HG03135 (cell line): ENCODE measurements around the gene MAGI1.

Source experiments
- ATAC-seq: cut with Tn5 transposase; IDR thresholded peaks from one replicate; pipeline ENCODE4 v1.9.1; 2021; ENCODE audit warnings: mild to moderate bottlenecking, moderate library complexity; ENCODE audit not compliant: unreplicated experiment

The MAGI1 gene

DNA sequence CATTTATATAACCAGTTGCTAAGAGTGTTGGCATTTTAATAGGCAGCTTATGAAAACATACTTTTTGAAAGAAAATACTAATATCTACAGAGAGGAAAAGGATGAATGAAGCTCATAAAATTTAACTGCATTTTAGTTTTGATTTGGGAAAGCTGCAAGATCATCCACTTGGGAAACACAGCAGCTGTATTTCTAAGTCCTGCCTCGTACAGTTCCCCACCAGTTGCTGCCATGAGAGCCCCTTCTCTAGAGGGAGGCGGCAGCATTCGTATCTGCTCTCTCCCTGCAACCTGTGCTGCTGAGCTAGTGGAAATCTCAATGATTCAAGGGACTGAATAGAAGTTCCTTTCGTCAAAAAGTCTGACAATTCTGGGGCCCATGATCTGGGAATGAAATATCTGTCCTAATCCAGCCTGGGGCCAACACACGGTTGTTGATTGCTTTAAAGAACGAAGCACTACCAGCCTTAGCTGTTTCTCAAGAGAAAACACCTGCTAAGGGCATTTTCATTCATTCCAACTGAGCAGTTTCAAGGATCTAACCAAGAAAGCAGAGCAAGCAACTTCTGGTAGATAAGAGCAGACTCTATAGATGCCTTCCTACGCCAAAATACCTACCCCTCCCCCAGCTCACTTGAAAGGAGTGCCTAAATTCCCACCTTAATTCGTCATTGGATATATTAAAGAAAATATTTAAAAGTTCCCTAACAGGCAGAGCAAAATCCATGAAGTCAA is 223.7 kb downstream of the MAGI1 start:
- no peak for ATAC-seq

DNA sequence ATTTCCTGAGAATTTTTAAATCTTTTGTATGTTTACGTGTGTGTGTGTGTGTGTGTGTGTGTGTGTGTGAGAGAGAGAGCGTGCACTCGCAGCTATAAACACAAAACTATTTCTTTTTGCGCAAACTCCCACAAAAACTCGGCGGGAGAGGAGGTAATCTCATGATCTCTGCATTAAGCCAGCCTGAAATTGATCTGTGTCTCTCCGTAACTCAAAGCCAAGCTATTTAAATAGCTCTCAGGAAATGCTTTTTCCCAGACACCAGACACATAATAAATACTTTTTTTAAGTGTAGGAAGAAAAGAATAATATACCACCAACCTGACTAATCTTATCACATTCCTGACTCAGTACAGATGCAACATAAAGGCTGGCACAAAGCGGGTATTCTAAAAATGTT is 226.8 kb downstream of the MAGI1 start:
- ATAC-seq = no peak

DNA sequence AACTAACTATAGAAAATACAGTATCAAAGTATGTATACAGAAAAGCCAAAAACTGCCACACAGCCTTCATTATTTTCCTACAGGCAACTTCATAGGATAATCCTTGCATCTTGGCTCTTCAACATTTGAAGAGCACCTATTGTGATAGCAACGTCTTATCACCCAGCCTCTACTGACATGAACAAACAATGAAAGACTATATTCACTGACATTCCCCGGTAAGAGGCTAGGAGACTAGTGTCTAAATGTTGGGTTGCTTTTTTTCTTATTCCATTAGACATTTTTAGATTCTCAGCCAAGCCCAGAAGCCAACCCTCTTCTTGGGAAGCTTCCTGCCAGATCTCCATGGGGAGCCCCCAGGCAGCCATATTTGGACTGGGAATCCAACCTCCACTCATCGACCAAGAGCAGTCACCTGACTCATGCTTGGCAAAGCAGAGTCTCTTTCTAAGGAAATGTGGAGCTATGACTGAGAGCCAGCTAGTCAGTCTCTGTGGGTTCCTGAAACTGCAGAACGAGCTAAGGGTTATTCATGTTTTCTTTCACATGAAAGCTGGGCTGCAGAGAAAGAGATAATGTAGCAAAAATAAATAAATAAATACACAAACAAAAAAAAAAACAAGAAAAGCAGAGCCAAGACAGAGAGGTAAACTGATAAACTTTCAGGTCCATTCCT is 227.5 kb downstream of the MAGI1 start:
- ATAC-seq = no peak

DNA sequence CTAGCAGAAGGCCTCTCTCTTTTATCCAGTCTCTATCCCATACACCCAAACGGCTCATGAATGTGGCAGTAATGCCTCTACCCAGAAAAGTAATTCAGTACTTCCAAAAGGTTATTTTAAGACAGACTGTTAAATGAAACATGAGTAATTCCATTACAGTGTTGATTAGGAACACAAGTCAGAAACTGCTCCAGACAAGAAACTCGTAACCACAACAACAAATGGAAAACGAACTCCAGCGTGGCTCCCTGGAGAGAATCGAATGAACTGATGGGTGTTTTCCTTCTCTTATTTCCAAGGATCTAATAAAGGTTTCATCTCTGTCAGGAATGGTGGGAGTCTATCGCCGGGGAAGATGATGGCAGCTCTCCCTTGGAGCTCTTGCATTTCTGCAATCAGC is 228.4 kb downstream of the MAGI1 start:
- no peak for ATAC-seq

DNA sequence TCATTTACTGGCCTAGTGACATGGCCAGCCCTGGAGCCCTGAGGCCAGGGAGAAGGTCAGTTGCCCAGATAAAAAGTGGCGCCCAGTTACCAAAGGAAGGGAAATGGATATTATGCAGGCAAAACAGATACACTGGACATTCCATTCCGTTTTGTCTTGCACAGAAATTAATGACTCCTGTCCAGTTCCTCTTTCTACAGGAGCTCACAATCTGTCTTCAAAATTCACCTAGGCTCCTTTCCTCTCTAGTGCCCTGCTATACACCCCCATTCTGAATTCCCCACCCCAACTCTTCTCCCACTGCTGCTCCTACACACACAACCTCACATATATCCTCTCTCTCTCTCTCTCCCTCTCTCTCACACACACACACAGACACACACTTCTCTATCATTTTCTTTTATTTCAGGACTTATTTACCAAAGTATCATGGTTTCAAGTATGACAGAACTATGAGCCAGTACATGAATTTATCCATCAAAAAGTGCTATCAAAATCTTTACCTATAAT is 229.0 kb downstream of the MAGI1 start:
- ATAC-seq = no peak

DNA sequence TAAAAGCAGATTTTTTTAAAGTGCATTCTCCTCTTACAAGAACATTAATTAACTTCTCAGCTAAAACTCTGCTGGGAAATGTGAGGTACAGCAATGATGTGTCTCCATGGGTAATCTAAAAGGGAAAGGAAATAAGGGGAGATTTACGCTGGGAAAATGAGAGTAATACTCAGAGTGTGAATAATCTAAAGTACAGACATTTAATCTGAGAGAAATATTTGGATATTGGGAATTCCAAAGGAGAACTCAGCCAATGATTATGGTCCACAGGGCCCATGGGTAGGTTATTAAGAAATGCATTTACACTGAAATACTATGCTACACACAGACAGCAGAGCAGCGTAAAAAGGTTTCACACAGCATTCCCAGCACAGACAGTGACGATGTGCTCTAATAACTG is 229.9 kb downstream of the MAGI1 start:
- no peak for ATAC-seq

DNA sequence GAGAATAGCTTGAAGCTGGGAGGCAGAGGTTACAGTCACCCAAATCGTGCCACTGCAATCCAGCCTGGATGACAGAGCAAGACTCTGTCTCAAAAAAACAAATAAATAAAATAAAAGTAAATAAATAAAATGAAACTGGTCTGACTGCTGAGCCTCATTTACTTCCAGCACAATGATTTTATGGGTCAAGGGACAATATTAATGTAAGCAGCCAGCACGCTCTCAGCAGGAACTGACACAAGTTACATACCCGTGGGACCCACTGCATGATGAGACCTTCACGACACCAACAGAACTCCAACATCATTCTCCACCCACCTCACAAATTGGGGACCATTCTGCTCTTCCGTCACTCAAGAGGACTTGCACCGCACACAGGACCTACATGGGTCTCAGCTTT is 230.3 kb downstream of the MAGI1 start:
- ATAC-seq = no peak

DNA sequence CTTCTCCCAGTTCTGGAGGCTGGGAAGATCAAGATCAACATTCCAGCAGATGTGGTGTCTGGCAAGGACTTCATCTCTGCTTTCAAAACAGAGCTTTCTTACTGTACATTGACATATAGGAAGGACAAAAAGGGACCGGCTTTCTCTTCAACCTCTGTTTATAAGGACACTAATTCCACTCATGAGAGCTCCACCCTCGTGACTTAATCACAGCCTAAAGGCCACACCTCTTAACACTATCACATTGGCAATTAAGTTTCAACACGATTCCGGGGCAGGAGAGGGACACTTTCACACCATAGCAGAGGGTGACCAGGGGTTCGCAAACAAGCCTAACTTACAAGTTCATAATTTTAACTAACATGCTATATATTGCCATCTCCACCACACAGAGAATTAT is 231.5 kb downstream of the MAGI1 start:
- ATAC-seq = no peak

DNA sequence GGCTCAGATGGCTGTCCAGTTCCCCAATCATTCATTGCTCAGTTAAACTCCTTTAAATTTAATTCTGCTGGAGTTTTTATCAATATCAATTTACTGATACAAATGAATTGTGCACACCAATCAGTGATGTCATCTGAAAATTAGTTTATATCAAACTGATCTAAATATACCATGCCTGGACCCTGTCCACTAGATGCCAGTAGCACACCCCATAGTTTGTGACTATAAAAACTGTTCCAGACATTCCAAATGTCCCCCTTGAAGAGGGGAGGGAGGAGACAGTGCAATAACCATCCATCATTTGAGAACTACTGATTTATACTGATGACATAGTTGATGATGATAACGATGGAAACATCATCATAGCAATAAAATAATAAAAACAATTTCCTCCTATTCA is 232.1 kb downstream of the MAGI1 start:
- no peak for ATAC-seq

DNA sequence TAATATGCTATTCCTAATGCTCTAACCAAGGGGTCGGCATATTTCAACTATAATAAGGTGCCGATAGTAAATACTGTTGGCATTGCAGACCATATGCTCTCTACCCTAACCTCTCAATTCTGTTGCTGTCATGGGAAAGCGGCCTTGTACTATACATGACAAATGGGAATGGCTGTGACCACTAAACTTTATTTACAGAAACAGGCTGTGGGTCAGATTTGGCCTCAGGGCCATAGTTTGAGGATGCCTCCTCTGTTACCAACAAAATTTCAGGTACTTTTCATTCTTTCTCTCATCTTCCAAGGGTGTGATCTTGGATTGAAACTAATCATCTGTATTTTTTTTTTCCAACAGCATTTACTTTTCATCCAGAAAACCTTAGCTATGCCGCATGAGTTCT is 242.0 kb downstream of the MAGI1 start:
- ATAC-seq = no peak

DNA sequence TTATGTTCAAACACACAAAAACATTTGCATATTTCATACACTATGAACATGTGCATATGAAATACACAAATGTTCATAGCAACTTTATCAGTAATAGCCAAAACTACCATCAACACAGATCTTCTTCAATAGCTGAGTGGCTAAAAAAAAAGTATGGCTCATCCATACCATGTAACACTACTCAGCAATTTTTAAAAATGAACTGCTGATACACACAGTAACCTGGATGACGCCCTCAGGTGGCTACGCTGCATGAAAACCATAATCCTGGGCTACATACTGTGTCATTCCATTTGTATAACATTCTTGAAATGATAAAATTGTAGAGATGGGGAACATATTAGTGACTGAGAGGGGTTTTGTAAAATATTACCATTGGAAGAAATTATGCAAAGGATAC is 243.6 kb downstream of the MAGI1 start:
- no peak for ATAC-seq

DNA sequence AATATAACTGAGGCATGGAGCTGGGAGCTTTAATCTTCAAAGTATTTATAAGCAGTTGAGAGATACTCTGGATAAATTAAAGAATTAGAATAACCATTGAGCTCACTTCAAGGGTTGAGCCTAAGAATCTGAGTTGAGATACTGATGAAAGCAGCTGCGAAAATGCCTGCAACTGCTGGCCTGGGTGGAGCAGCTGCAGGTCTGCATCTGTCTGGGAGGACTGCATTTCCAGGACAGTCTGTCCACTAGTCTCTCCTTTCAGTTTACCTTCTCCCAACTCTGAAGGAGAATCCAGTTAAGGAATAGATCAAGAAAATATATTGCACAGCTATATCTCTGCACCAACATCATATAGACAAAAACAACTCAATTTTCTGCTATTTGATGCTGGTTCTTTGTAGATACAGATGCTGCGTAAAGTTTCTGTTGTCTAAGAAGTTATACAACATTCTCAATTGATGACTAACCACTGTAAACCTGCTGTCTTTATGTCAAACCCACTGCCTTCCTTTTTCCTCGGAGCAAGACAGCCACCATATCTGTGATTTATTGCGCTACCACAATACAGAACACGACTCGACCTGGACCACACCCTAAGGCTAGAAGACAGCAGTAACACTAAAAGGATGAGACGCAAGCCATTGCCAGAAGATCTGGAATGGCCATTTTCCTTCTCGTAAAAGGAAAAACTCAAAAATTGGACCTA is 245.1 kb downstream of the MAGI1 start:
- no peak for ATAC-seq

DNA sequence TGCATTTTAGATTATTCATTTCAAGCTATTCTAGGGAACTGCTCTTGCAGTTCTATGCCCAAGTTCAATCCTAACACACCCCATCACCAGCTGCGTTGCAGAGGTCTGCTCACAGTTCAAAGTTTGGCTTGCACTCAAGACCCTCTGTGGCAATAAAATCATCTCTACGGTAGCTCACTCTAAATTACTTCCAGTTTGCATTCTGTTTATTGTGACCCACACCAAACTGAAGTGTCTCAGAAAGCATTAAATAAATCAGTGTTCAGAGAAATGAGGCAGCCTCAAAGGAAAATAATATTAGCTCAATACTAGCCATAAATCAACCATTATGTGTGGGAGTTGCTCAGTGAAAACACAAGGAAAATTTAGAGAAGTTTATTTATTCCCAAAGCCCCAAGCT is 250.3 kb downstream of the MAGI1 start:
- ATAC-seq = no peak

DNA sequence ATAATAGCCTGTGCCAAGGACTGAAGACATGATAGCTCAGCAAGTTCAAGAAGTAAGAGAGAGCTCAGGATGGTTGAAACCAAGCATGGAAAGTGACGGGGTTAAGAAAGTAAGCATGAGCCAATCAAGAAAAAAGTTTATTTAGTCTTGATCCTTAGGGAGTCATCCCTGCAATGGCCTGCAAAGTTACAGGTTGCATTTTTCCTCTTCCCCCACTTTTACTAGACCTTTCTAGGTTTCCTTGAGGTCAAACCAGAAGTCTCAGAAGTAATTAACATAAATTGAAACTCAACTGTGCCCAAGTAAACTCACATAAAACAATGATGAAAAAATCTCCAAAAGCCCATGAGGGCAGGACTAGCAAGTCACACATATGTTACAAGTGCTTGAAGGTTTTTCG is 250.9 kb downstream of the MAGI1 start:
- ATAC-seq = no peak

DNA sequence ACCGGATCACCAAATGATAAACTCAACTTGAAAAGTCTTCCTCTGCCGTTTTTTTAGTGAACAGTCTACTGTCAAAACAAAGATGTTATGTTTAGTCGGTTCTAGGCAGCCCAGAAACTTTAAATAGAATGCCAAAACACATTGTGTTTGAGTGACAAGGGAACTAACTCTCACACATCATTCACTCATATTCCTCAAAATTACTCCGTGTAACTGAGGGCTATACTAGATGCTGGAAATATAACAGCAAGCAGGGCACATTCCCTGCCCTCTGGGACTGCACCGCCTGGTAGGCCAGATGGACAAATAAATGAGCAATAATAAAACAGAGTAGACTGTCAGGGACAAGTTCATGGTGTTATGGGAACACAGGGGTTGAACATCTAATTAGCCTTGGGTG is 251.4 kb downstream of the MAGI1 start:
- no peak for ATAC-seq

DNA sequence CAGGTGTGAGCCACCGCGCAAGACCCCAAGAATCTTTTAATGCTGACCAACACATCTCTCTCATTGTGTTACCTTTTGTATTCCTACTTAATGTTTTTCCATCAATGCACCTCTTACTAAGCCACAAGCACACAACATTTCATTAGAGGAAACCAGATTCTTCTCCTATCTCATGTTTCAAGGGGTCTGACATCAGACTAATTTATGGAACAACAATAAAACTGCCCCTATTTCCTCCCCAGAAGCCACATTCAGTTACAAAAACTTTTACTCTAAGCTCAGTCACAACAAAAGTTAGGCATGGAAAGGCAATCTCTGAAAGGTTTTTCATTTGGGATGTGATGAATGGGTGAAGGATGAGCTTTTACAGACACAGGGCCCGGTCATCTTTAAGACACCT is 251.8 kb downstream of the MAGI1 start:
- ATAC-seq = no peak

DNA sequence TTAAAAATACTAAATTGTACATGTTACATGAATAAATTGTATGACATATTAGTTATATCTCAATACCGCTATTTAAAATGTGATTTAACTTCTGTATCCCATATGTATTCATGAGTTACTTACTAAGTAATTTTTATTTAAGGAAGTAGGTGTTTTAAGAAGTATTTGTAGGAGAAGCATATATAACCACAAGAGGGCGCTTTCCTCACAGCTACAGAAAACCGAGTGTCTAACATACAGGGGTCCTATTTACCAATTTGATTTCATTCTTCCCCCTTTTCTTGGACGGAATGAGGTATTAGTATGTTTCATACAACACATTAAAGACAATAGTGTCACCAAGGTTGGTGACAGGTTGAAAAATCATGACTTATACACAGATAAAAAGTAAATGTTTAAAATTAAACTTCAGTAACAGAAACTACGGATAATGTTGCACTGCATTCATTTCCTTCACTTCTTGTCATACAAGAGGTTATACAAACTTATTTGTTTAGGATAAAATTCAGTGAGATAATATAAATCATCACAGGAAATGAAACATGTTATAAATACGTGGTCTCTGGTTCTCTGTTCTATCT is 253.6 kb downstream of the MAGI1 start:
- no peak for ATAC-seq

DNA sequence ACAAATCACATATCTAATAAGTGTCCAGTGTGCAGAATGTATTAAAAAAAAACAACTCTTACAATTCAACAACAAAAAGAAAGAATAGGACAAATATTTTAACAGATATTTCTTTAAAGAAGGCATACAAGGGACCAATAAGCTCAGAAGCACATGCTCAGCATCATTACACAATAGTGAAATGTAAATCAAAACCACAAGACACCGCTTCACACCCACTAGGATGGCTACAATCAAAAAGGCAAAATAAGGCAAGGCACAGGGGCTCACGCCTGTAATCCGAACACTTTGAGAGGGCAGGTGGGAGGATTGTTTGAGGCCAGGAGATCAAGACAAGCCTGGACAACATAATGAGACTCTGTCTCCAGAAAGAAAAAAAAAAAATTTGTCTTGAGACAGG is 255.6 kb downstream of the MAGI1 start:
- ATAC-seq = no peak

DNA sequence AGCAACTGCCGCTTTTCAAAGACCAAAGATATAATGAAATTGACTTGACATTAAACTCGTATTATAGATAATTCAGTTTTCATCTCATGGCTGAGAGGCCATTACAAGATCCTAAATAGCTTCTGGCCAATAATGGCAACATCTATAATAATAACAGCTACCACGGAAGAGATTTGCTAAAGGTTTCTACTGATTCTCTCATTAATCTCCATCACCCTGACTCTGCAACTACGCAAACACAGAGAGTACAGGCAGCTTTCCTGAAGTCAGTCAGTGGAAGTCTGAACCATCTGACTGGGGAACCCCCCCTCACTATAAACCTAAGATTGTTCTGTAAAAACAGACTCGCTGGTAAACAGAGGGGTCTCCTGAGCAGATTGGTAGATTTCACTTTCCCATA is 257.1 kb downstream of the MAGI1 start:
- ATAC-seq = no peak

DNA sequence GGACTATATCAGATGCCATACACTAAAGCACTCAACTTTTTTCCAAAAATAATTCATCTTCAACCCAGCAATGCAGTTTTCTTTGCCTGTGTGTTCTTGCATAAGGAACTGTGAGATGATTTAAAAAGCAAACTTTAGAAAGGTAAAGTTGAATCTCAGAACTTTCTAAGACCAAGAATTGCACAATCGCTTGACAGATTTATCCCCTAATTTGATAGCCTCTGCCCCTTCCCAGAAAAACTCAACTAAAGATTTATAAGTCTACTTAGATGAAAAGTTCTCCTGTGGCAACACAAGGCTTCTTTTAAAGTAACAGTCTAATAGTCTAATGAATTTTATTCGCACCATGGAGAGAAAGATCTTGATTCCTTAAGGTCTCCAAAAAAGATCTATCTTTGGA is 259.3 kb downstream of the MAGI1 start:
- ATAC-seq = no peak

DNA sequence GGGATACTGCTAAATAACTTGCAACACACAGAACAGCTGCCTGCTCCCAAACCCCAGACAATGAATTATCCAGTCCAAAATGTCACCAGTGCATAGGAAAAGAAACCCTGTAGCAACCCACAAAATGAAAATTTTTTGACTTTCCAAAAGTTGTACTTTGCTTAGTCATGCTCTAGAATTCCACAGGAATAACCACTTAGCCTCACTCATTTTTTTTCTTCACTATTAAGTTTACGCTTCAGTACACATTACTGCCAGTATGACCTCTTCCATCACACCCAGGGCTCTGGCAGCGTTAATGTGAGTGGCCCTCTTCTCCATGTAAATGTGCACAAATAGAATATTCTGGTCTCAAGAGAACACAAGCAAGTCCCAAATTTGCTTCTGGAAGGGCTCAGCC is 259.8 kb downstream of the MAGI1 start:
- ATAC-seq = no peak

DNA sequence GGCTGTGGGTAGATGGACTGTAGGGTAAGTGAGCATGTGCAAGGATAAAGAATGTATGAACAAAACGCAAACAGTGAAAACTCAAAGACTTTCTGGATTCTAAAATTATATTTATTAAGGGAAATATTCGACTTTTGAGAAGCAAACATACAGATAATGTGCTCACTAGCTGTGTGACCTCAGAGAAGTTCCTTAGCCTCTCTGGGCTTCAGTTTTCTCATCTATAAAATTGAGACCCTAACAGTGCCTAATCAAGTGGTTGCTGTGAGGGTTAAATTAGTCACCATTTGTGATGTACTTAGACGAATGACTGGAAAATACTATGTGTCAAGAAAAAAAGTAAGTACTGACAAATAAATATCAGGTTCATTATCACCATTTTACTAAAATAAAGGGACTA is 261.7 kb downstream of the MAGI1 start:
- ATAC-seq = no peak
